CD4-positive, alpha-beta T cell treated with Interleukin-1 beta for 1 hour (primary cell): Measurements from ENCODE around the gene NUB1.
A peak's percentile ranks its signal among the peaks of the same experiment; 100 is the strongest.

ENCODE experiments used
- DNase-seq, 2 donors: peaks; one replicate each; pipeline ENCODE4 v3.0.0-alpha.2; 2020 to 2022

The NUB1 gene

DNA sequence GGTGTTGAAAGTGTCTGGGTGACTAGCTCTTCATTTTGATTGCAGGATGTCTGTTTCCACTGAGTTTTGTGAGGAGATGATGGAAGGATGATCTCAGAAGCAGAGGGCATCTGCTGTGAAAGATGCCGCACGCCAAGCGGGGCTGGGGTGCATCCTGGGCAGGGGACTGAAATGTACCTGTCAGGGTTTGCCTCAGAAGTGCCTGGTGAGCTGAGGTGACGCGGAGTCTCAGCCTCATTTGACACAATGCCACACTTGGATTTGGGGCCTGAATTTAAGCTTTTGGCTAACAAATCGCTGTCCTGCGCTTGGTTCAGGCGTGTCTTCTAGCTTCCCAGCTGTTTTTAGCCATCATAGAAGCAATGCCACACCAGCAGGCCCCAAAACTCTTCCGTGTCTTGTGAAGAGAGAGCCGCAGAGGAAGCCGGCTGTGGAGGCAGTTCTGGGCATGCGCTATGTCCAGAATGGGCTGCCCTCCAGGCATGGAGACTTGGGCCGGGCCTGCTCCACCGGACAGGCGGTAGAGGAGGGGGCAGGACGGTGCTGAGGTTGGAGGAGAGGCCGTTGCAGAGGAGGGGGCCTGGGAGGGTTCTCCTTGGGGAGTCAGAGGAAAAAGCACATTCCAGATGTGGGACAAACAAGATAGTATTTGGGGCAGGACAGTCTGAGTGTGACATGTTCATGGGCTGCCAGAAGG, 37.0 kb downstream of the NUB1 start:
- DNase-seq = no peak

DNA sequence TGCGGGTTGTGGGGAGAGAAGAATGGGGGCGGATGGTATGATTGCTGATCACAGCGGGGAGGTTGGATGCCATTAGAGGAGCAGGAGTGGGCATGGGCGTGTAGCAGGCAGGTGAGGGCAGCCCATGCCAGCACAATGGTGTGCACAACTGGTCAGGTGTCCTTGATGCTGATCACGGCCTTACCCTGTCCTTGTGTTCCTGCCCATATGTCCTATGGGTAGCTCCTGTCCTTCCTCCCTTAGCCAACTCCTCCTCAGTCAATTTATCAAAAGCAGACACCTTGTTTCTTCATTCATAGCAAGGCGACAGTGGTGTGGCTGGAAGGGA, 37.5 kb downstream of the NUB1 start:
- no peak for DNase-seq

DNA sequence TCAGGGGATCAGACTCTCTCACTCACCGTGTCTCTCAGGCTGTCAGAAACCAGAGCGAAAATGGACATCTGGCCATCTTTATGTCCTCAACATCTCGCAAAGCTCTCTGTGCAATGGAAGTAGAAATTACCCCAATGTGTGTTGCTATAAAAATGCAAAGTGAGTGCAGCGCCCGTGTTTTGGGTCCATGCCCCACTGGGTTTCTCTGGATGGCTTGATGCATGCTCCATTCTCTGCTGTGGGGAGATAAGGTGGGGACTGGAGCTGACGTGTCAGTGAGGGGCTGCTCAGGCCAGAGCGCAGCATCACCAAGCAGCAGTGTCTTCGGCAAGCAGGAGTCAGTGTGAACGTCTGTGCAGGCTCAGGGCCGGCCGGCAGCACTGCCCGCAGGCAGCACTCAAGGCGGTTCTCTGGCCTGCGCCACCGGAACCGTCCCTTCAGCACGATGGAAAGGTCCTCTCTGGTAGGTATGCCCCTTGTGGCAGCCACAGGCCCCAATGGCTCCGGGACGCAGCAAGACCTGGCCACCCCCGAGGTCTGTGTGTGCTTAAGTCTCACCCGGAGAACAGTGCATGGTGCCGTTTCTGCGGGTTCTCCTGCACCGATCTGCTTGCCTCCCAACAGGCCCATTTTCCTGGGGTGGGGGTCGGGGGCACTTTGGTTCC, 38.1 kb downstream of the NUB1 start:
- no peak for DNase-seq

DNA sequence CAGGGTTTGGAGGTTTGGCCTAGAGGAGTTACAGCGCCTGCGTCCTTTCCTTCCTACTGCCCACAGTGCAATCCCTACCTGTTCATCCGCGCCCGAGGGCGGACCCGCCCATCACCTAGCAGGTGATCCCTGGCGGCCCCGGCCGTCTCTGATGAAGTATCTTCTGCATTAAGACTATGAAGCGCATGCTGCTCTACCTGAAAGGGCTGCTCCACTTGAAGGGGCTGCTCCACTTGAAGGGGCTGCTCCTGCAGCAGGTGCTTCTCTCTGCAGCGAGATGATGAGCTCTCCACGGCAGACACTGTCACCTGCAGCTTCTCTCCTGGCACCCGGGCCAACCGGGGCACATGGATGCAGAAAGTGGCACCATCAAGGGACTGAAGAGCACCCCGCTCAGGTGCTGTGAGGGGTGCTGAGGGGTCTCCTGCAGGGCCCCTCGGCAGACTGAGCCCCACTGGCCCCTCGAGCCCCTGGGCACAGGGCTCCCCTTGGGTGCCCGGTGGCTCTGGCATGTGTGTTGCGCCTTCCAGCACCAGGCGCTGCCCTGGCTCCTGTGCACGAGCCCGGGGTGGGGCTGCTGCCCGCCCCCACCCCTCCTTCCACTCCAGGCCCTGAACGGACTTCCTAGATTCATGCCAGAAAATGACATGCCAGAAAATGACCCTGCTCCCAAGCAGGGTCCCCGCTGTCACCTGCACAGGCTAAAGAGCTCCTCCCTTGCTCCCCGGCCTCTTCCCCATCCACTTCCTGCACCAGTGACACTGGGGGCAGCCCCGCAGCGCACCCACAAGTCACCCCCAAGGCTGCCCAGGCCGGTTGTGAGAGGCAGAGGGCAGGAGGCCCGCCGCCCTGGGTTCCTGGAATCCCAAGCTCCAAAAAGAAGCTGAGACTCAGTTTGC, 38.8 kb downstream of the NUB1 start:
- DNase-seq = no peak

DNA sequence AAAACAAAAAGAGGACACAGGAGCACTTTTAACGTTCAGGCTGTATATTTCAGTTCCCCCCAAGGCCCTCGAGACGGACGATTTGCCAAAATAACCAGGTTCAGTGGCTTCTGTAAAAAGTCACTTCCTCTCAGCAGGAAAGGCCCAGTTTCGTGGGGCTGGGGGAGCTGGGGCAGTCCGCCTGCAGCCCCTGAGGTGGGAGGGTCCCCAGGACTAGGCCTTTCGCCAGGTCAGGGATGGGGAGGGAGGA, 39.4 kb downstream of the NUB1 start:
- DNase-seq = peak; percentile 14 to 27

DNA sequence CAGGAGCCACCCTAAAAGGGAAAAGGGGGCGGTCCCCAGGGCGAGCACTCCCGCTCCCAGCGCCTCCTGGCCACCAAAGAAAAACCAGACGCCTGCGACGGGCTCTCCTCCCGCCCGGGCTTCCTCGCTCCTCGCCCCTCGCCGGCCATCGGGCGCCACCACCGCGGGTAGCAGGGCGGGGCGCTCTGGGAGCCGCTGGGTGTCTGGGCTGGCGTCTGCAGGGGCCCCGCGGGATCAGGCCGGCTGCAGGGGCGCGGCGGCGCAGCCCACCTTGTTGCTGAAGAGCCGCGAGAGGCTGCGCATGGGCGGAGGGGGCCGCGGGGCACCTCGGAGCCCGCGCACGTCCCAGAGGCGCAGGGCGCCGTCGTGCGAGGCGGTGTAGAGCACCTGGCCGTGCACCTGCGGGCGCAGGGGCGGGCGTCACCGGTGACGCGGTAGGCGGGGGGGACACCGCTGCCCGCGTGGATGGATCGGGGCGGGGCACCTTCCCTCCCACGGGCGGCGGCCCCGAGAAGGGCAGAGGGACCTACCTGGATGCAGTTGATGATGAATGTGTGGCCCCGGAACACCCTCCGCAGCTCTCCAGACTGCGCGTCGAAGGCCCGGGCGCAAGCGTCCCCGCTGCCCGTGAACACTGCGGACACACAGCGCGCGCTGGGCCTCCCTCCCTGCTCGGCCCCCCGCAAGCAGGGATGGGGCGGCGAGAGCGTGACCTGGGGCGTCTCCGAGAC, 39.9 kb downstream of the NUB1 start:
- peak; percentile 73 to 83 for DNase-seq

DNA sequence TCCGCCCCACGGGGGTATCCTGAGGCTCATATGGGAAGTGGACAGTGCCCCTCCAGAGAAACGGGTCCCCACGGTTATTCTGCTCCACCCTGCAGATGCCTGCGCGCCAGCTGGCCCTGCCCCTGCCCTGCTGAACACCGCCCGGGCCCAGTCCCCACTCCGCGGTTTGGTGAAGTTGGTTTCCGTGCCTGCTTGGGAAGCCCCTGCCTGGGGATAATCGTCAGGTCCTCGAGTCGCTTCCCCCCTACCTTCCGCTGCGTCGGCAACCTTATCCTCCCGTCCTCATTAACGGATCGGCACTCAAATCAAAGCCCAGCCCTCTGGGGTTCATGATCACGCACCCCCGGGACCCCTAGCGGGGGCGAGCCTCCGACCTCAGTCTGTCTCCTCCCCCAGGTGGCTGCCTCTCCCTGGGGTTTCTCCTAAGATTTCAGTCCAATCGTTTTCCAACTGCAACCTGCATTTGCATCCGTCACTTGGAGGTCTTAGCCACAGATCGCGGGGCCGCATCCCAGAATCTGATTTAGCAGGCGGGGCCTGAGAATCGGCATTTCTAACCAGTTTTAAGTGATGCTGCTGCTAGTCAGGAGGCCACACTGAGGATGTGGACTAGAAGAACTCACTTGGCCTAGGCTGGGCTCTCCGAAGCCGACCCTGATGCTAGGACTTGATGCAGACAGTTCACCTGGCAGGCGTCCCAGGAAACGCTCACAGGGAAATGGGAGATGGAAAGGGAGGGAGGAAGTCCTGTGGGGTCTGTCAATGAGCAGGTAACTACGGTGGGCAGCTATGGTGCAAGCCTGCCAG, 40.7 kb downstream of the NUB1 start:
- peak; percentile 64 to 70 for DNase-seq

DNA sequence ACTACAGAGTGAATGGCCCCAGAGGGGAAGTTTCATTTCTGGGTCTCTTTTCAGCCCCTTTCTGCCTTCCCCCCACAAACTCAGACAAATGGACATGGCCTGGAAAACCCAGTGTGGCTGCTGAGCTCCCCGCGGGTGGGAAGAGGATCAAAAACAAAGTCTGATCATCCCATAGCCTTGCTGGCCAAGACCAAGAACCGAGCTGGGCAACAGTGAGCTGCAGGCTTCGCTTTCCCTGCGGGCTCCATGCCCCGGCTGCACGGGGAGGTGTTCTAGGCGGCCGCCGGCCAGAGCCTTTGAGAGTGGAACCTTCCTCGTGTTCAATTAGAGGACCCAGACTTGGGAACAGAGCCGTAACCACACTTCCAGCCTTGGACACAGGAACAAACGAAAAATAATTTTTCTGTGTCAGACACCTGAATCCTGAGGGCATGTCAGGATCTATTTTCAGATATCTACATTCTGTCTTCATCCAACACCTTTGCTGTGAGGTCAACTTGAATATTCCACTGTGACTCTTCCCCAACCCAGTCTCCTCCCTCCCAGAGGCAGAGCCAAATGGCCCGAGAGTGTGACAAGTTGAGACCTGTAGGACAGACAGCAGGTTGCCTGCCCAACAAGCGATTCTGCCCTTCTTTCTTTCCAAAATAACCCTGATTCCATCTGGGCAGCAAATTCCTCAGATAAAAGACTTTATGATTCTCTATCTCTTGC, 42.2 kb downstream of the NUB1 start:
- DNase-seq = no peak

DNA sequence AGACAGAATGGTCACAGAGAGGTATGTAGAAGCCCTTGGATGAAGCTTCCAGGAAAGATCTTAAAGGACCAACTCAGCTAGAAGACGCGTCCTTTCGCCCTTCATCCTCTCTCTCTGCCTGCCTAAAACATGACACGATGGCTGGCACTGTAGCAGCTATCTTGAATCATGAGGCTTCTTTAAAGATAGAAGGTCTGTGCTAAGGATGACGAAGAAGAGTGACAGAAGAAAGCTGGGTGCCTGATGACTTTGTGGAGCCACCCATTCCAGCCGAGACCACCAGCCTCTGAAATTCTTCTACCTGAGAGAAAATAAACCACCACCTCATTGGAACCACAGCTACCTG, 42.7 kb downstream of the NUB1 start:
- no peak for DNase-seq

DNA sequence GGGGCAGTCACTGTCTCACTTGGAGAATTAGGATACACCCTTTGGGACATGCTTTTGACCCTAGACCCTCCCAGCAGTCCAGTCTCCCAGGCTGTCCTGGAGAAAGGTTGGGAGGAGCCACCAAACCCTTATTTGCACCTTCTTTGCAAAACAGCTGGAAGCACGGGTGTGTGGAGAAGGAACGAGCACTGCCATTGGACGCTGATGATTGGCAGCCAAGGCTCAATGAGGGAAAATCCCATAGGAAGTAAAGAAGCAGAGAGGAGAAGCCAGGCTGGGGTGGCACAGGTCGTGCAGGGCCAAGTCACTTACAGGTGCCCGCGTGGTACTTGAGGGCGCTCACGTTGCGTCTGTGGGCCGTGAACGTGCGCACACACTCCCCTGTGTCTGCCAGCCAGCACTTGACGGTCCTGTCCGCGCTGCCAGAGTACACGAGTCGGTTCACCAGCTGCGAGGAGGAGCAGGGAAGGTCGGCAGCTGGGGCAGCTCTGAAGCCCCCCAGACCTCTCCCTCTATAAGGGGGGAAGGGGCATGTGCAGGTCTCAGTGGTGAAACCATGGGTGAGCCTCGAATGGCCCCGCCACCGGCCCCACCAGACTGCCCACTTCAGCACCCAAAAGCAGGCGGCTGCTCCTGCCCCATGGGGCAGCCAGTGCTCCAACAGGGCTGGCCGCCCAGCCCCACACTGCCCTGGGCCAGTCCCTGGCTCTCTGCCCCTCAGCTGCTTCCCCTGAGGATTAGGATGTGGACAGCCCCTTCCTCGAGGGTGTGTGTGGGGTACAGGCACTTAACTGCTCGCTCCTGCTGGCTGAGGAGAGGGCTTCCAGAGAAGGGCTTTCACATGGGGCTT, 43.4 kb downstream of the NUB1 start:
- DNase-seq = no peak

DNA sequence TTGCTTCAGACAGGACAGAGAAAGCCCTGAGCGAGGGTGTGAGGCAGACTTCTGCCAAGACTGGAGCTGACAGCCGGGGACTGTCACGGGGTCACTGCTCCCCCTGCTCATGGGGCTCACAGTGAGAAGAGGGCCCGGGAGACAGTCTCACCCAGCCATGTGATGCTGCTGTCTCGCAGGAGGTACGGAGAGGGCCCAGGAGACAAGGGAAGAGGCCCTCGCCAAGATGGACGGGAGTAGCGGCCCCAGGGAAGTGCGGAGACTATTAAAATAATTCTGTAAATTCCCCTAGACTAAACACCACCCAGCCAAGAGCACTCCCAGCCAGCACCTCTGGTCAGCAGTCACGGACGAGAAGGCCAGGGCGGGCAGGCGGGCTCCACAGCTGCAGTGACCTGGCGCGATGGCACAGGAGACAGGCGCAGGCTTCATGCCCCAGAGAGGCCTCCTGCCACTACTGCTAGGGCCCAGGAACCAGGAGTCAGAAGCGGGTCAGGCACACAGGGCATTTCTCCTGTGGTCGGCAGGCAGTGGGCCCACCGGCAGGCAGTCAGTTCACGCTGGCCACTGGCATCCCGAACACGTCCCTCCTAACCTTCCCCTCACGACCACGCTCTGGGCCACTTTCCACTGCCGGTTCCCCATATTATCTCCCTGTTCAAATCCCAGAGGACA, 44.2 kb downstream of the NUB1 start:
- DNase-seq = no peak

DNA sequence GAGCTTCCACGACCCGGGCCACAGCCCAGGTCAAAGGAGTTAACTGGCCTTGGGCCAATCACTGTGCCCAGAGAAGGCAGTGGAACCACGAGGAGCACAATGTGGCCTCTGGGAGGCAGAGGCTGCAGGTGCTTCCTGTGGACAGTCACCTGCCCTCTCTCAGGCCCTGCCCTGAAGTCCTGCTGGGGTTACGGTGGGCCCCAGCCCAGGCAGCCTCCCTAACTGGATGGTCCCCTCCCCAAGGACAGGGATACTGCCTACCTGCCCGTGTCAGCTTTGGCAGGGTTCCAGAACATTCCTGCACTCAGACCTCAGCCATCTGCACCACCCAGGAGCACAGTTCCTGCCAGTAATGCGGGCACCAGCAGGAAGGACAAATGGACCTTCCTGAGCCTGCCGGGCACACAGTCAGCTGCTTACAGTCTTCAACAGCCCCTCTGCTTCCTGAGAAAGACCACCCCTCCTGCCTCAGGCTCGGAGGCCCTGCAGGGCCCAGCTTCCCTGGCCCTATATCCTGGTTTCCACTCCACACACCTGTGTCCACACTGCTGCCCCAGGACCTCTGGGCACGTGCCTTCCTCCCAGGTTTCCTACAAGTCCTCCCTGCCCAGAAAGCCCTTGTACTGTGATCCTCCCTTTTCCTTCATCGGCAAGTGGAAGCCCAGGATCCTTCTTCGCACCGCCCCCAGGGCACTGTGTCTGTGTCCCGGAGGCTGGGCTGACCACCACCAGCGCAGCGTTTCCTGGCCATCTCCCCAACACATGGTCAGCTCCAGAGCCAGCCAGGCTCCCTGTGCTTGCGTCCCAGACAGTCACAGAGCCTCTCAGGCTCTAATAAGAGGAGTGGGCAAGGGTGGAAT, 44.9 kb downstream of the NUB1 start:
- no peak for DNase-seq

DNA sequence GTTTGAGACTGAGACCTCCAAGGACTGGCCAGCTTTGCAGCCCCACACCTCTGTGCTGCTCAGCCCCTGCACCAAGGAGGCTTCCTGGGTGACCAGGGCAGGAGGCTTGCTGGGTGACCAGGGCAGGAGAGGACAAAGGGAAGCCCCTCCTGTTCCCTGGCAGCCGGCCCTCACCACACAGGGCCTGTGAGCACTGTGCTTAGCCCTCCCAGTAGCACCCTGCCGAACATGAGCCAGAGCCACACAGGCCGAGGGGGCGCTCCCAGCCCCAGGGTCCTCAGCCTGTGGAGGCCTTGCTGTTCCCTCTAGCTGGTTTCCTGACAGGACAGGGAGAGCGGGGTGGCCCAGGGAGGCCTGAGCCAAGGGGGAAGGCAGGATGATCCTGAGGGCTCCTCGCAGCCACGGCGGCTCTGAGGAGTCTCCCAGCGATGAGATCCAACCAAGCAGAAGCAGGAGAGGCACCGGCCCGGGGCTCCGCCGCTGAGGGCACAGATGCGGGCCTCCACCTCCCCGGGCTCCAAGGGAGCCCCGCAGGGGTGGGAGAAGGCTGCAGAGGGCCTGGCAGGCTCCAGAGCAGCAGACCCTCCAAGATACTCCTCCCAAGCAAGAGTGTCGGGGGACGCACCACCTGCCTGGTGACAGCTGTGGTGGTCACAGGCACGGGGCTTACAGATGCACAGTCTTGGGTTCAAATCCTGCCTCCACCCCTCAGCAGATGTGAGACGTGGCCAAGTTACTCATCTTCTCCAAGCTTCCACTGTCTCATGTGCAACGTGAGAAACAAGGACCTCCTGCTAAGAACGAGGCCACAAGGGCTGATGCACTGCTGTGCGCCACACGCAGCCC, 45.8 kb downstream of the NUB1 start:
- DNase-seq = no peak

DNA sequence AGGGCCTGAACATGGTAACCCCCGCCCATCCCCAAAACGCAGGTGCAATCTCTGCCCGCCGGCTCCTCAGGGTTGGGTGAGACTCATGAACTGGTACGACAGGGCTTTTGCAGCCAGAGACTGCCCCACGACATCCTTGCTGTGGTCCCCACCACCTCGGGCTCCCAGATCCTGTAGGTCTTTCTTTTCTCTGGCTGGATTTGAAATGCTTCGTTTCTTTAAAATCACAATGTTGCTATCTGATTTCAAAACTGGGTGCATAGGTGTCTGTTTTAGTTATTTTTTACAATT, 46.3 kb downstream of the NUB1 start:
- no peak for DNase-seq

DNA sequence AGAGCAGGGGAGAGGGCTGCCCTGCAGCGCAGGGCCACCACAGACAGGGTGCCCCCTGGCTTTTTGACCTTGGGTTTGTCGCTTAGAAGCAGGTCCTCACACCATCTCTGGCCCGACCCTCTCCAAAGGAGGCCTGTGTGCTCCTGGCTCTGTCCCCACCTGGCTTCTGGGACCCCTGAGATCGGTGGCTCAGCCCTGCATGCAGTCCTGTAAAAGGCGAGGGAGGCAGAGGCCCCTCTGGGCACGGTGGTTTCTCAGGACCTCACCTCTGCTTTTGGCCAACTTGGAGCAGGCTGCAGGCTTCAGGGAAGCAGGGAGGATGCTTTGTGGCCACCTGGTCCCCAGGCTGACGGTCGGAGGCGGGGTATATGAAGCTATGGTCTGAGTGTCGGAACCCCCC, 46.8 kb downstream of the NUB1 start:
- no peak for DNase-seq

DNA sequence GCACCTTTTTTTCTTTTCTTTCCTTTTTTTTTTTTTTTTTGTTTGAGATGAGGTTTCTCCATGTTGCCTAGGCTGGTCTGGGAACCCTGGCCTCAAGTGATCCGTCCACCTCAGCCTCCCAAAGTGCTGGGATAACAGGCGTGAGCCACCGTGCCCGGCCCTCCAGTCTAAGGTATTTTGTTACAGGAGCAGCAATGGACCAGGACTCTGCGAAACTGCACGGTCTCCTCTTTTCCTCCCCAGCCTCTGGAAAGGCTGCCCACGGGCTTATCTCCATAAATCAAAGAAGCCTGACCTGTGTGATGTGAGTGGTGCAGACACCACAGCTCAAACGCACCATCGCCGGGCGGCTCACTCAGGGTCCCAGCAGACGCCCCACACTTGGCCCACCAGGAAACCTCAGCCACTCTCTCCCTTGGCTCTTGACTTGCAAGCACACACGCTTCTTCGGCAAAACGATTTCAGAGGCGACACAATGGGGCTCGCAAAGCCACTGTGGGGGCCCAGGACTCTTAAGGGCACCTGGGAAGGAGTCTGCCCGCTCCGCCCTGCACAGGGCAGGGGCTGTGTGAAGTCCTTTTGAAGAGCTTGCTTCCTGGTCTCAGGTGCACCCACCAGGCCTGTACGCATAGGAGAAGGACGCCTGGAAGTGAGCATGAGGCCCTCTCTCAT, 47.6 kb downstream of the NUB1 start:
- DNase-seq = no peak

DNA sequence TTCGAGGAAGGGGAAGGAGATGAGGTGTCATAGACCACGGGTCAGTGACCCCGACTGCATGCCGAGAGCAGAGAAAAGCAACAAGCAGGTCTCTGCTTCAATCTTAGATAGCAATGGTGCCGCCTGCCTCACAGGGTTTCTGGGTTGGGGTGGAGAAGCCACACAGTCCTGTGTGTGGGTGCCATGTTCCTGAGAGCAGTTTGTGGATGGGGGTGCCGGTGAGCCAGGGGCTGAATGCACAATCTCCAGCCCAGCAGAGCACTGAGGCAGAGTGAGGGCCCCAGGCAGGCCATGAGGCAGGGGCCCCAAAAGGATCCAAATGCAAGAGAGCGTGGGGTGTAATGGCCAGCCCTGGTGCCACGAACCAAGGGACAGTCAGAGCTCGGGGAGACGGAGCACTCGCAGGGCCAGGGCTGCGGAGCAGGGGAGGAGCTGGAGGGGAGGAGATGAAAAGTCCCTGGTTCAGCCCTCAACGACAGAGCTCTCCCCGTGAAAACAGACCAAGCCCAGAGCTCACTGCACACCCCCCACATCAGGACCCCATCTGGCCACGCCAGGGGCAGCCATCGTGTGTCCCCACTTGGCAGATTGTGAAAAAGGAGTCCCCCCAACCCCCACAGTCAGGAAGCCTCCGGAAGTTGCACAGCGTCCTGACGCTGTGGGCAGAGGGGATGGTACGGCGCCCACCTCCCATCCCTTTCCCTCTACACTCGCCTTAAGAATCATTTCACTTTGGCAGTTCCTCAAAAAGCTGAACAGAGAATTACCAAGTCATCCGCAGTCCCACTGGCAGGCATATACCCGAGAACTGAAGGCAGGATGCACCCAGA, 48.4 kb downstream of the NUB1 start:
- no peak for DNase-seq
